NK-92 (cell line): Measurements from ENCODE around the gene ZNF500.

Source experiments
- DNase-seq: peaks from one replicate; lab custom pipeline; 2025; ENCODE audit not compliant: unreplicated experiment; lab: John Stamatoyannopoulos, UW

ZNF500 gene

DNA sequence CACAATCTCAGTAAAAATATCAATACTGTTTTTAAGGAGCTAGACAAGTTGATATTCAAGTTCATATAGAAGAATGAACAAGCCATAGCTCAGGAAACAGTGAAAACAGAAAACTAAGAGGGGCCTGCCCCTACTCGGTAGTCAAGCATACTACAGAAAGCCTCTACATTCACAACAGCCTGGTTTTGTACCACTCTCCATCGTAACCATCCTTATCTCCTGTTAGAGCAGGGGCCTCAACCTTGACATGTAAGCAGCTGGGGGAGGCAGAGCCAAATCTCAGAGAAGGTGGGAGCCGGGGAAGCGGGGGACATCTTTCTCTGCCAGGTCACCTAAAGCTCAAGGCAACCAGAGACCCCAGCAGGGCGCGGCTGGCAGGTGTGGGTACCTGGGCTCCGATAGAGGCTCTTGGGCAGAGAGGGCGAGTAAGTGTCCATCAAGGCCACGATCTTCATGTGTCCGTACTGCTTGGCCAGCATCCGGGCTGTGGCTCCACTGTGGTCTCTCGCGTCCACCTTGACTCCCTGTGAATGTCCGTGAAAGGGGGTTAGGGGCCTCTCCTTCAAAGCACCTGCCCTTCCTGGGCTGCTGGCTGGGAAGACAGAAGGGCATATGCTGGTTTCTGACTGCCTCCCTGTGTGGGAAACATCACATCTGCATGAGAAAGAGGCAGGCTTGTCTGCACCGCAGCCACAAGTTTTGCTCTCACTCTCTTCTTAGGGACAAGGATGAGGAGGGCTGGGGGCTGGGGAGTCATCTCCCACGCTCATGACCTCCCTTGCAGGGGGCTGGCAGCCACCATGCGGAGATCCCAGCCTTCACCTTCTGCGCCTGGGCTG is 53.1 kb downstream of the ZNF500 start:
- no peak for DNase-seq

GRCh38 chr16:4709481-4709880 is 57.5 kb downstream of the ZNF500 start:
- DNase-seq = no peak

DNA sequence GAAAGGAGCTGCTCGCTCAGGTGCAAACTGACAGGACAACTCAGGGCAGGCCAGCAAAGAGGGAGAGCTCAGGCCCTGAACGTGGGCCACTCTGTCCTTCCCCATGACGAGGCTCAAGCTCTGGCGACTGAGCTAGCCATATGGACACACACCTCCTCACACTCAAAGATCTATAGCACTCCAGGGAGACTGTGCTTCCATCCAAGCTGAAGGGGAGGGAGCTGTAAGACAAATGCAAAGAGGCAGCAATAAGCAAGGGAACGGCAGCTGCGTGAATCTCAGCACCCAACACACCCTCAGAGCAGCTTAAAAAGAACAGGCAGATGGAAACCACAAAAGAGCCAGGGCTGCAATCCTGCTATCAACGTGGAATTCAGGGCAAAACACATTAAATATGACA is 60.1 kb downstream of the ZNF500 start:
- DNase-seq = no peak

DNA sequence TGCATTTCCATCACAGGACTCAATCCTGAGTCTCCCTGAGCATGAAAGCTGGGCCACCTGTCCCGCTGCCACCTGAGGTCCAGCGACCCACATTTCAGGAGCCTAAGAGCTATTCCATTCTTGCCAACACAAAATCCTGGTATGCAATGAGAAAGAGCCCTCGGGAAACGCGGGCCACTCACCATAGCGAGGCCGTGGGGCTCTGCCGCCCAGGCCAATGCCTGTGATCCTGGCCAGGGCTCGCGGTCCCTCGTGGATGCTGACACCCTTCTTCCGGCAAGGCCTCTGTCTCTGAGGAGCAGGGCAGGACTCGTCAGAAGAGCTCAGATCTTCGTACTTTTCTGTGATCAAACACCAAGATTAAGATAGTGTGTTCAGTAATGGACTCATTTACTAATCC is 62.0 kb downstream of the ZNF500 start:
- no peak for DNase-seq

GRCh38 chr16:4704491-4704890 is 62.5 kb downstream of the ZNF500 start:
- DNase-seq = no peak

DNA sequence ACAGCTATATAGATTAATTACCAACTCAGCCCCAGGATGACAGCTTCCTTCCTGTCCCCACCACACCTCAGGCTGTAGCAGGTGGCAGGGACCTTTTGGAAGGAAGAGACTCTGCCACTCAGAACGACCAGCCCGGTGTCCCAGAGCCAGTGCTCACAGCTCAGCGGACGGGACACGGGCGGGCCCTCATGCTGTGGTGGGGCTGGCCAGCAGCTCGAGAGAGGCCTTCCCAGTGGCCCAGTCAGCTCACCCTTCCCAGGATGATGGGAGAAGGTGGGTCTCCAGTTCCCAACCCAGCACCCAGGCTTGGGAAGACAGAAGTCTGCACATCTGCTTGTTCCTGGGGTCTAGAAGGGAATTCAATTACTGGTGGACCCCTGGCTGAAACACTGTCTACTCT is 63.1 kb downstream of the ZNF500 start:
- no peak for DNase-seq

DNA sequence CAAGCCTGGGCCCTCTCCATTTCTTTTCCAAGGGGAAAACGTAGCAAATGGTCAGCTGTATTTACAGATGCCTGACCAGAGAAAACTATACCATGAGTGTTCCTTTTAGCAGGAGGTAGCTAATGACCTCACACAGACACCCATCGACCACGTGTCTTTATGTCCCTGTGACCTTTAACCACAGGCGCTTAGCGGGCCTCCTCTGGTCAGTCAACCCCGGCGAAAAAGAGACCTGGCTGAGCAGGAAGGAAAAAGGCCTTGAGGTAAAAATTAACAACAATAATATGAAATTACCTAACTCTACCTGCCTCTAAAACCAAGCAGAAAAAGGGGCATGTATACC is 64.5 kb downstream of the ZNF500 start:
- no peak for DNase-seq

DNA sequence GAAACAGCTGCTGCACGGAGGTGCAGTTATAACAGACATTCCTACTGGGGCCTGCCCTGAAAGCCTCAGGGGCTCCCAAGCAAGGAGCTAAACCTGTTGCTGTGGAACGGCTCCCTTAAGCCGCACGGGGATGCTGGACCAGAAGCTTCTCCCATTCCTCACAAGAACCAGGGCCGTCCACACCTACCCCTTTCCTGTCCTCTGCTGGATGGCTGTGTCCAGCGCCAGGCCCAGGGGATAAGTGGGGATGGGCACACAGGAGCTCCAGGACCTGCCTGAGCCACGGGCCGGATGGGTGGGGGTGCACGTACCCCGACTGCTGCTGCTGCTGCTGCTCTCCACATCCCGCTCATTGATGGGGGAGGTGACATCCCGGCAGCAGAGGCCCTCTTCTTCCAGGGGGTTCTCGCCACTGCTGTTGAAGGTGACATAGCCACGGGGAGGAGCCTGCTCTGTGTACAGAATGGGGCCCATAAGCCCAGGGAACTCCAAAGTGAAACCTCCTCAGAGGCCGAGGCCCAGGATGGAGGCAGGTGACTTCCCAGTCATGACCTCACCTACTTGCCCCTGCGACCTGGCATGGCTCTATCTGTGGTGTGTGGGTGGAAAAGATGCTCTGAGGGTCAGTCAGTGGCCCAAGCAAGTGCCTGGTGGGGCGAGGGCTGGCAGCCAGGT is 65.0 kb downstream of the ZNF500 start:
- DNase-seq = no peak

DNA sequence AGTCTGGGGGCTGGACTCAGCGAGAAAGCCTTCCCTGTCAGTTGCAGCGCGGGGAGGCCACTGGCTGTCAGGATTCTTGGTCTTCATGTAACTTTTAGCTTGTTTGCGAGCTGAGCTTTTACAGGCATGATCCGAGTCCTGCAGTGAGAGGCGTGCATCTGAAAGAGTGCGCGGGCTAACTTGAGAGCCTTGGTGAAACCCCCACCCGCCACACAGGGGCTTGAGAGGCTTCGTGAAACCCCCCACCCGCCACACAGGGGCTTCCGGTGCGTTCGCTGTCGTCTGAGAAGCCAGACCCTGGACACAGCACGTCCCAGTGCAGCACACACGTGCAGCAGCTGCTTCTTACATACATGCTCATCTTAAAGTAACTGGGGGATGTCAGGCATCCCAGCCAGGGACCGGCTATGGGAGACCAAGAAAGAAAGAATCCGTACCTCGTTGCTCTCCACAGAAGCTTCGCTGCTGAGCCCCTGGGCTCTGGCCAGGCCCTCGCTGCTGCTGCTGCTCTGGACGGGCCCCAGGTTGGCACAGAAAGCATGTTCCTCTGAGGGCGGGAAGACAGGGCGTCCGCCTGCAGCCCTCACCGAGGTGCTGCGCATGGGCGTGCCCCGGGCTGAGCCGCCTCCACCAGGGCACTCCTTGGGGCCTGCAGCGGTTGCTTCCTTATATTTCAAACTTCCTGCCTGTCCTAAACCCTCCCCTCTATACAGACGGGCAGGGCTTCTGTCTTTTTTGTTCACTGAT is 65.8 kb downstream of the ZNF500 start:
- no peak for DNase-seq

GRCh38 chr16:4700380-4700996 is 66.5 kb downstream of the ZNF500 start:
- no peak for DNase-seq

DNA sequence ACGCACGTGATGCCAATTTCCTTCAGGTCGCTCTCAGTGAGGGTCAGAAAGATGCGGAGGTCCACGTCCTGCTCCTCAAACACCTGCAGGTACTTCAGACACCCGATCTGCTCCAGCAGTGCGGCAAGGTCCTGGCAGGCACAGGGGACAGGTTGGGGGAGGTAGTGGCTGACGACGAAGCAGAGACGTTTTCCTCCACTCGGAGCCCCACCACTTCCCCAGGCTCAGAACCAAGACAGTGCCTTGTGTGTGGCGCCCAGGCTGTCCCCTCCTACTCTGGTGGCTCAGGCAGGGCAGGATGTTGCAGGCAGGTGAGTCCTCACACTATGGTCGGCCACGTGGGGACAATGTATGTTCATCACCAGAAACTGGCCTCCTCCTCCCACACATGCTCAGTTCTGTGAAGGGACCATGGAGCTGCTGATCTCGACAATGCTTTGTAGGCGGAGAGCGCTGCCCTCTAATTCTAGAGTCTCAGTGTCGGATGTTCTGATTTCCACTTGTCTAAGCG is 67.9 kb downstream of the ZNF500 start:
- no peak for DNase-seq

DNA sequence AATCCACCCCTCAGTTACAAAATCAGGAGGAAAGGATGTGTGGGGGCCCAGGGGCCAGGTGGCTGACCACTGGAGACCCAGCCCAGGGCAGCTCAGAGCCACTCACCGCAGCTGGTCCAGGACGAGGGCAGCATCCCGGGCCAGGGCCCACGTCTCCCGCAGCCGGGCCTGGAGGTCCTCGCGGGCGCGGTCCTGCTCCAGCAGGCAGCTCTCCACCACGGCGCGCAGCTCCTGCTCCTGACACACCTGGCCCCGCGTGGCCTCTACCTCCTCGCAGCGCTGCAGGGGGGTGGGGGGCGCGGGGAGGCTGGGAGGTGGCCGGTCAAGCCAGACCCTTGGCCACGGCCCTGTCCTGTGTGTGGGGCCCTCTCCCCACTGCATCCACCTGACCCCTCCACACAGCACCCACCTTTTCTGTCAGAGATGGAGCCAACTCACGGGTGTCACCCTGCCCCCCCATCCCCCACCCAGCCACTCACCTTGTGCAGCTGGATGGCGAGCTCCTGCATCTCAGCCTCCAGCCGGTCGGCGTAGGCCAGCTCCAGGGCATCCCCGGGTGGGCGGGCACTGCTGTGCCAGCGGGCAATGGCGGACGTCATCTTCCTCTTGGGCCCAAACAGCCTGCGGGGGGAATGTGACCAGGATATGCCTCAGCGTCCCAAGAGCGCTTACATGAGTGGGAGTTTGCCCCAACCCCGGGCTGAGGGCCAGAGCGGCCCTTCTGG is 68.5 kb downstream of the ZNF500 start:
- DNase-seq = no peak
